H1 (cell line): ENCODE measurements around the gene ZBTB47. TPM values are rescaled to one million over a fixed set of nuclear protein-coding genes. Genes with fewer than 3 reads are reported as not detected.

ENCODE experiments used
- ASH2L ChIP-seq: fragments of 200-600, 300-600 bp; sonication (generic); IDR thresholded peaks from one replicate; pipeline ENCODE4 v1.7.1; 2017; ENCODE audit warnings: low read length
- ATF2 ChIP-seq: IDR thresholded peaks from 2 replicates; pipeline ENCODE4 v1.6.1; 2012; ENCODE audit warnings: low read length, inconsistent platforms
- KDM5A ChIP-seq: fragments of 200-600 bp; IDR thresholded peaks from 2 replicates; pipeline ENCODE4 v1.7.1; 2012; ENCODE audit warnings: mild to moderate bottlenecking, low read length, inconsistent platforms, mixed read lengths
- TAF7 ChIP-seq: optimal IDR thresholded peaks from 2 replicates; pipeline ENCODE3; 2011; ENCODE audit warnings: low read depth, mild to moderate bottlenecking, inconsistent platforms, low read length, moderate library complexity, borderline replicate concordance
- polyA plus RNA-seq, 7 experiments: library from polyadenylated mRNA; depleted of rRNA in 3 of 7; stranded (reverse) in 5 of 7; unstranded in 2 of 7; fragments of >200 nt in 5 of 7; fragments of 200-250 nt in 2 of 7; gene quantifications; 1 replicate in 5 of 7; 2 replicates in 1 of 7; 4 replicates in 1 of 7; pipeline versions ENCODE4 v1.2.1 to v1.2.3, GENCODE V29; 2011 to 2013; ENCODE audit warnings: missing spikeins in 2 of 7, mixed read lengths in 2 of 7
- total RNA-seq: library from RNA; stranded (reverse); fragmentation: NEBNext Ultra II Directional; extraction: Animal tissue kit (Norgen Biotek cat#: 25700); gene quantifications from 2 replicates; pipeline ENCODE4 v1.2.1, GENCODE V29; 2021

ZBTB47 gene
- total and polyA plus RNA-seq, 2 of the 8 experiments (the other 6 are each of a cell fraction or from before 2014, with no cell fraction given), result 2.8 to 4.1 TPM

GRCh38 chr3:42633544-42633943, 20.0 kb upstream of the ZBTB47 start (continued):
- TF ChIP-seq KDM5A (no peak), ATF2 (no peak), ASH2L (no peak), TAF7 (no peak)
